Progenitor cell of endocrine pancreas (in vitro differentiated cells): Measurements from ENCODE around the gene HPS1. TPM values are rescaled to one million over a fixed set of nuclear protein-coding genes. Genes with fewer than 3 reads are reported as not detected.

ENCODE experiments used
- DNase-seq: peaks from one replicate; pipeline ENCODE4 v3.0.0; 2021; ENCODE audit warnings: low spot score; ENCODE audit not compliant: unreplicated experiment
- H3K27ac Mint-ChIP-seq: 2 replicates; pipeline ENCODE4 v1.8.0; 2021; ENCODE audit warnings: mild to moderate bottlenecking, moderate library complexity, mixed read lengths
- H3K27me3 Mint-ChIP-seq: 2 replicates; pipeline ENCODE4 v1.8.0; 2021; ENCODE audit warnings: mixed read lengths
- H3K36me3 Mint-ChIP-seq: 2 replicates; pipeline ENCODE4 v1.8.0; 2022; ENCODE audit warnings: mixed read lengths; ENCODE audit not compliant: insufficient read depth
- H3K4me1 Mint-ChIP-seq: 2 replicates; pipeline ENCODE4 v1.8.0; 2021; ENCODE audit warnings: low read depth, mixed read lengths
- H3K4me3 Mint-ChIP-seq: 2 replicates; pipeline ENCODE4 v1.8.0; 2021; ENCODE audit warnings: low read depth, mild to moderate bottlenecking, moderate library complexity, mixed read lengths
- H3K9me3 Mint-ChIP-seq: 2 replicates; pipeline ENCODE4 v1.8.0; 2021; ENCODE audit warnings: low read depth, mixed read lengths
- CTCF ChIP-seq: fragments of 200-600 bp; sonication (generic); IDR thresholded peaks from one replicate; pipeline ENCODE4 v1.5.0; 2021; ENCODE audit warnings: antibody characterized with exemption, mild to moderate bottlenecking; ENCODE audit not compliant: unreplicated experiment
- total RNA-seq: library from RNA; stranded (reverse); gene quantifications from 2 replicates; pipeline ENCODE4 v1.2.1, GENCODE V29; 2021

Gene HPS1
- total RNA-seq, 1 donor from 2014 or later, result 52.1 TPM

GRCh38 chr10:98414932-98415730, 31.6 kb downstream of the HPS1 start, which contains the start of gene PYROXD2:
Gene PYROXD2, minus strand, starts transcription at chr10:98415182. Its CDS starts 47 bp downstream, at chr10:98415135.
- DNase-seq, result peak; percentile 45
- H3K36me3 Mint-ChIP-seq, result peaks cover 4% of the 10 kb centered on the region
- peak within 1 kb of the TSS; percentile 92 for H3K4me3 Mint-ChIP-seq
- peaks cover 2% of the 10 kb centered on the region for H3K4me1 Mint-ChIP-seq
- H3K27me3 Mint-ChIP-seq, result no peaks in the 10 kb centered on the region
- TF ChIP-seq CTCF, result no peak
- no peaks in the 10 kb centered on the region for H3K9me3 Mint-ChIP-seq
- H3K27ac Mint-ChIP-seq, result peak within 1 kb of the TSS; percentile 97

GRCh38 chr10:98414578-98414931, 32.2 kb downstream of the HPS1 start:
- no peak for DNase-seq
- TF ChIP-seq CTCF, result no peak
- Mint-ChIP-seq H3K27ac (peak overlapping the region; percentile 97), H3K4me1 (peaks cover 2% of the 10 kb centered on the region), H3K36me3 (peaks cover 2% of the 10 kb centered on the region), H3K9me3 (no peaks in the 10 kb centered on the region), H3K27me3 (no peaks in the 10 kb centered on the region), H3K4me3 (peak overlapping the region; percentile 92)

GRCh38 chr10:98411768-98412167, 35.0 kb downstream of the HPS1 start:
- no peaks in the 10 kb centered on the region for H3K9me3 Mint-ChIP-seq
- TF ChIP-seq CTCF, result no peak
- DNase-seq, result no peak
- no peak overlapping the region for H3K4me3 Mint-ChIP-seq
- H3K27ac Mint-ChIP-seq, result no peak overlapping the region
- H3K4me1 Mint-ChIP-seq, result peaks cover 4% of the 10 kb centered on the region
- no peaks in the 10 kb centered on the region for H3K27me3 Mint-ChIP-seq
- H3K36me3 Mint-ChIP-seq, result no peaks in the 10 kb centered on the region

GRCh38 chr10:98411166-98411565, 35.6 kb downstream of the HPS1 start:
- no peaks in the 10 kb centered on the region for H3K9me3 Mint-ChIP-seq
- H3K4me1 Mint-ChIP-seq, result peaks cover 4% of the 10 kb centered on the region
- no peak overlapping the region for H3K4me3 Mint-ChIP-seq
- H3K27me3 Mint-ChIP-seq, result no peaks in the 10 kb centered on the region
- H3K36me3 Mint-ChIP-seq, result no peaks in the 10 kb centered on the region
- H3K27ac Mint-ChIP-seq, result no peak overlapping the region
- DNase-seq, result no peak
- no peak for TF ChIP-seq CTCF

- Mint-ChIP-seq H3K4me1 (peaks cover 4% of the 10 kb centered on the region), H3K9me3 (no peaks in the 10 kb centered on the region), H3K36me3 (no peaks in the 10 kb centered on the region), H3K27ac (no peak overlapping the region), H3K27me3 (no peaks in the 10 kb centered on the region), H3K4me3 (no peak overlapping the region)
- TF ChIP-seq CTCF, result no peak
- DNase-seq, result no peak
These were observed 36.0 kb downstream of the HPS1 start for GRCh38 chr10:98410759-98411158.
